Trophoblast cell (in vitro differentiated cells and primary cell): ENCODE data around the gene EXOC4.

Experiments
- DNase-seq, 2 donors: peaks; one replicate each; pipeline ENCODE4 v3.0.0-alpha.2; 2016
- H2AFZ ChIP-seq: 2 replicates; pipeline ENCODE4 v1.6.1; 2013; ENCODE audit warnings: low read length, moderate library complexity, mild to moderate bottlenecking; ENCODE audit not compliant: insufficient read depth, poor library complexity
- H2AK5ac ChIP-seq: 2 replicates; pipeline ENCODE4 v1.6.1; 2013; ENCODE audit warnings: mild to moderate bottlenecking, low read length
- H2BK120ac ChIP-seq: 2 replicates; pipeline ENCODE4 v1.6.1; 2013; ENCODE audit warnings: low read length, mild to moderate bottlenecking, moderate library complexity; ENCODE audit not compliant: insufficient read depth, poor library complexity
- H2BK12ac ChIP-seq: 2 replicates; pipeline ENCODE4 v1.6.1; 2013; ENCODE audit warnings: mild to moderate bottlenecking, low read length, moderate library complexity
- H2BK5ac ChIP-seq: 2 replicates; pipeline ENCODE4 v1.6.1; 2013; ENCODE audit warnings: low read length, low read depth, moderate library complexity, mild to moderate bottlenecking; ENCODE audit not compliant: poor library complexity
- H3K14ac ChIP-seq: 2 replicates; pipeline ENCODE4 v1.6.1; 2013; ENCODE audit warnings: mild to moderate bottlenecking, low read length
- H3K18ac ChIP-seq: 2 replicates; pipeline ENCODE4 v1.6.1; 2013; ENCODE audit warnings: mild to moderate bottlenecking, low read length
- H3K23ac ChIP-seq: 2 replicates; pipeline ENCODE4 v1.6.1; 2013; ENCODE audit warnings: low read length
- H3K27ac ChIP-seq: 2 replicates; pipeline ENCODE4 v1.5.1; 2013; ENCODE audit warnings: low read depth, mild to moderate bottlenecking, inconsistent platforms, low read length, moderate library complexity
- H3K27me3 ChIP-seq: 2 replicates; pipeline ENCODE4 v1.6.1; 2013; ENCODE audit warnings: inconsistent platforms, mild to moderate bottlenecking, low read length, moderate library complexity; ENCODE audit not compliant: insufficient read depth
- H3K36me3 ChIP-seq, 2 experiments: 1 replicate in 1 of 2; 2 replicates in 1 of 2; pipeline ENCODE4 v1.6.1; 2013; ENCODE audit warnings: low read length in 2 of 2, mild to moderate bottlenecking in 2 of 2, moderate library complexity in 1 of 2; ENCODE audit not compliant: insufficient read depth in 2 of 2, control insufficient read depth in 1 of 2
- H3K4ac ChIP-seq: 2 replicates; pipeline ENCODE4 v1.6.1; 2013; ENCODE audit warnings: low read depth, mild to moderate bottlenecking, low read length, moderate library complexity
- H3K4me1 ChIP-seq, 2 experiments: 1 replicate in 1 of 2; 2 replicates in 1 of 2; pipeline ENCODE4 v1.6.1; 2013; ENCODE audit warnings: low read length in 2 of 2, mild to moderate bottlenecking in 2 of 2, moderate library complexity in 1 of 2; ENCODE audit not compliant: insufficient read depth in 2 of 2, control insufficient read depth in 1 of 2
- H3K4me2 ChIP-seq: 2 replicates; pipeline ENCODE4 v1.6.1; 2013; ENCODE audit warnings: inconsistent platforms, mild to moderate bottlenecking, low read length, moderate library complexity
- H3K4me3 ChIP-seq: 2 replicates; pipeline ENCODE4 v1.5.1; 2013; ENCODE audit warnings: mild to moderate bottlenecking, low read depth, low read length, inconsistent platforms
- H3K79me1 ChIP-seq: one replicate; pipeline ENCODE4 v1.6.1; 2013; ENCODE audit warnings: low read length
- H3K79me2 ChIP-seq: 2 replicates; pipeline ENCODE4 v1.6.1; 2013; ENCODE audit warnings: low read length, mild to moderate bottlenecking; ENCODE audit not compliant: control insufficient read depth, insufficient read depth, poor library complexity
- H3K9ac ChIP-seq: 2 replicates; pipeline ENCODE4 v1.6.1; 2013; ENCODE audit warnings: mild to moderate bottlenecking, low read length
- H3K9me3 ChIP-seq: 2 replicates; pipeline ENCODE4 v1.6.1; 2013; ENCODE audit warnings: low read depth, mild to moderate bottlenecking, control low read depth, inconsistent platforms, low read length; ENCODE audit not compliant: insufficient read depth
- H4K12ac ChIP-seq: 2 replicates; pipeline ENCODE4 v1.6.1; 2013; ENCODE audit warnings: low read depth, mild to moderate bottlenecking, low read length, moderate library complexity
- H4K8ac ChIP-seq: 2 replicates; pipeline ENCODE4 v1.6.1; 2013; ENCODE audit warnings: low read depth, mild to moderate bottlenecking, low read length, moderate library complexity
- H4K91ac ChIP-seq: one replicate; pipeline ENCODE4 v1.6.1; 2013; ENCODE audit warnings: low read depth, mild to moderate bottlenecking, low read length, moderate library complexity
- WGBS: extraction: QIAGEN DNeasy Blood & Tissue Kit; methylation state at CpG from one replicate; pipeline ENCODE4 v1.1.7; 2013; ENCODE audit warnings: missing lambda C conversion rate; ENCODE audit not compliant: insufficient read length, insufficient coverage; ENCODE audit errors: extremely low coverage; 5-methylcytosine and 5-hydroxymethylcytosine counted together

EXOC4 gene

GRCh38 chr7:133258174-133258573 lies 5.3 kb downstream of the EXOC4 start:
- no peak overlapping the region for H3K4me2 ChIP-seq
- no peak overlapping the region for H2BK120ac ChIP-seq
- H3K9ac ChIP-seq = no peak overlapping the region
- peak overlapping the region; percentile 2 for H3K23ac ChIP-seq
- no peaks in the 10 kb centered on the region for H3K4me1 ChIP-seq
- no peak for DNase-seq
- H3K9me3 ChIP-seq = no peaks in the 10 kb centered on the region
- H3K4ac ChIP-seq = no peak overlapping the region
- no peak overlapping the region for H2AFZ ChIP-seq
- H4K91ac ChIP-seq = no peak overlapping the region
- peaks cover 2% of the 10 kb centered on the region in 2 experiments for H3K36me3 ChIP-seq
- H3K14ac ChIP-seq = no peak overlapping the region
- H2AK5ac ChIP-seq = no peak overlapping the region
- no peak overlapping the region for H3K18ac ChIP-seq
- H3K4me3 ChIP-seq = no peak overlapping the region
- H2BK5ac ChIP-seq = no peak overlapping the region
- no CpG with 5 or more reads among the region's 6 CpGs for WGBS
- no peak overlapping the region for H4K12ac ChIP-seq
- peaks cover 5% of the 10 kb centered on the region for H3K79me2 ChIP-seq
- peaks cover 2% of the 10 kb centered on the region for H3K79me1 ChIP-seq
- no peak overlapping the region for H4K8ac ChIP-seq
- no peak overlapping the region for H3K27ac ChIP-seq
- H2BK12ac ChIP-seq = no peak overlapping the region
- no peaks in the 10 kb centered on the region for H3K27me3 ChIP-seq

- DNase-seq = no peak
- H4K12ac ChIP-seq = no peak overlapping the region
- H3K27ac ChIP-seq = no peak overlapping the region
- no peak overlapping the region for H2BK5ac ChIP-seq
- H3K14ac ChIP-seq = no peak overlapping the region
- H2AK5ac ChIP-seq = no peak overlapping the region
- H3K27me3 ChIP-seq = no peaks in the 10 kb centered on the region
- no peak overlapping the region for H3K4ac ChIP-seq
- H3K18ac ChIP-seq = no peak overlapping the region
- no peak overlapping the region for H2BK120ac ChIP-seq
- peaks cover 0 to 2% of the 10 kb centered on the region in 2 experiments for H3K4me1 ChIP-seq
- no peak overlapping the region for H2AFZ ChIP-seq
- no peak overlapping the region for H4K91ac ChIP-seq
- H3K4me2 ChIP-seq = no peak overlapping the region
- H4K8ac ChIP-seq = no peak overlapping the region
- H3K9me3 ChIP-seq = no peaks in the 10 kb centered on the region
- no peaks in the 10 kb centered on the region for H3K79me1 ChIP-seq
- H3K36me3 ChIP-seq = no peaks in the 10 kb centered on the region
- H3K9ac ChIP-seq = no peak overlapping the region
- H2BK12ac ChIP-seq = no peak overlapping the region
- H3K79me2 ChIP-seq = no peaks in the 10 kb centered on the region
- no peak overlapping the region for H3K23ac ChIP-seq
- no peak overlapping the region for H3K4me3 ChIP-seq
Measured at GRCh38 chr7:133265821-133266220, 12.9 kb downstream of the EXOC4 start.

GRCh38 chr7:133268355-133268754 lies 15.5 kb downstream of the EXOC4 start:
- H3K23ac ChIP-seq = no peak overlapping the region
- no peaks in the 10 kb centered on the region for H3K79me1 ChIP-seq
- no peak overlapping the region for H3K4me2 ChIP-seq
- no peak overlapping the region for H2AK5ac ChIP-seq
- no peaks in the 10 kb centered on the region for H3K9me3 ChIP-seq
- DNase-seq = no peak
- peaks cover 0 to 2% of the 10 kb centered on the region in 2 experiments for H3K4me1 ChIP-seq
- no peaks in the 10 kb centered on the region for H3K79me2 ChIP-seq
- no peak overlapping the region for H3K4ac ChIP-seq
- H2BK120ac ChIP-seq = no peak overlapping the region
- H2BK12ac ChIP-seq = no peak overlapping the region
- H3K4me3 ChIP-seq = no peak overlapping the region
- H3K27me3 ChIP-seq = no peaks in the 10 kb centered on the region
- H3K36me3 ChIP-seq = no peaks in the 10 kb centered on the region
- no peak overlapping the region for H3K27ac ChIP-seq
- H3K18ac ChIP-seq = no peak overlapping the region
- H2AFZ ChIP-seq = no peak overlapping the region
- H2BK5ac ChIP-seq = no peak overlapping the region
- H3K14ac ChIP-seq = no peak overlapping the region
- H3K9ac ChIP-seq = no peak overlapping the region
- no peak overlapping the region for H4K8ac ChIP-seq
- H4K12ac ChIP-seq = no peak overlapping the region
- H4K91ac ChIP-seq = no peak overlapping the region
- no CpG with 5 or more reads among the region's 2 CpGs for WGBS

GRCh38 chr7:133272336-133272735 lies 19.5 kb downstream of the EXOC4 start:
- no peak overlapping the region for H2AK5ac ChIP-seq
- H3K79me1 ChIP-seq = no peaks in the 10 kb centered on the region
- peaks cover 0 to 5% of the 10 kb centered on the region in 2 experiments for H3K36me3 ChIP-seq
- no peak for DNase-seq
- H3K14ac ChIP-seq = no peak overlapping the region
- H3K27me3 ChIP-seq = no peaks in the 10 kb centered on the region
- H3K9ac ChIP-seq = no peak overlapping the region
- H2BK120ac ChIP-seq = no peak overlapping the region
- H3K79me2 ChIP-seq = no peaks in the 10 kb centered on the region
- H3K27ac ChIP-seq = no peak overlapping the region
- no peak overlapping the region for H2AFZ ChIP-seq
- no peak overlapping the region for H3K18ac ChIP-seq
- no peak overlapping the region for H4K12ac ChIP-seq
- no CpG with 5 or more reads among the region's 2 CpGs for WGBS
- no peak overlapping the region for H2BK5ac ChIP-seq
- H3K9me3 ChIP-seq = no peaks in the 10 kb centered on the region
- no peak overlapping the region for H4K91ac ChIP-seq
- H3K4me3 ChIP-seq = no peak overlapping the region
- H3K23ac ChIP-seq = no peak overlapping the region
- peaks cover 0 to 1% of the 10 kb centered on the region in 2 experiments for H3K4me1 ChIP-seq
- no peak overlapping the region for H3K4ac ChIP-seq
- no peak overlapping the region for H3K4me2 ChIP-seq
- H2BK12ac ChIP-seq = no peak overlapping the region
- no peak overlapping the region for H4K8ac ChIP-seq
